ENCODE data around the gene GDF9.

Gene GDF9

GRCh38 chr5:132866342-132867045, at the start of gene GDF9, which contains the start of gene UQCRQ:
TSS of gene GDF9 (minus strand) at chr5:132866469. CDS start at chr5:132864533, 1,936 bp downstream.
TSS of gene UQCRQ (plus strand) at chr5:132866642. CDS start at chr5:132866882, 240 bp downstream.
- in situ Hi-C loops (cut with HindIII; ENCODE audit: low sequenced_read_pairs) = loop anchor here (5.0 to 25.0 kb wide), 2 partner anchors 44 to 479 kb away; no protein-coding TSS in a partner anchor

- in situ Hi-C loops (cut with HindIII; ENCODE audit: low sequenced_read_pairs) = no loop called here
These were observed 49.4 kb upstream of the GDF9 start for GRCh38 chr5:132915681-132916080.

- in situ Hi-C loops (cut with HindIII; ENCODE audit: low sequenced_read_pairs) = no loop called here
These were observed 43.4 kb upstream of the GDF9 start for GRCh38 chr5:132909702-132910101.

GRCh38 chr5:132907161-132907560, 40.9 kb upstream of the GDF9 start:
- in situ Hi-C loops (cut with HindIII; ENCODE audit: low sequenced_read_pairs) = no loop called here

- in situ Hi-C loops (cut with HindIII; ENCODE audit: low sequenced_read_pairs) = no loop called here
These were observed 39.7 kb upstream of the GDF9 start for GRCh38 chr5:132905938-132906337.

- in situ Hi-C loops (cut with HindIII; ENCODE audit: low sequenced_read_pairs) = no loop called here
These were observed 35.5 kb upstream of the GDF9 start for GRCh38 chr5:132901730-132902129.

- in situ Hi-C loops (cut with HindIII; ENCODE audit: low sequenced_read_pairs) = no loop called here
These were observed 34.8 kb upstream of the GDF9 start for GRCh38 chr5:132901036-132901435.

GRCh38 chr5:132898094-132898493, 31.8 kb upstream of the GDF9 start:
- in situ Hi-C loops (cut with HindIII; ENCODE audit: low sequenced_read_pairs) = no loop called here

- in situ Hi-C loops (cut with HindIII; ENCODE audit: low sequenced_read_pairs) = no loop called here
These were observed 30.4 kb upstream of the GDF9 start for GRCh38 chr5:132896685-132897084.

GRCh38 chr5:132895719-132896305, 29.5 kb upstream of the GDF9 start:
- in situ Hi-C loops (cut with HindIII; ENCODE audit: low sequenced_read_pairs) = no loop called here

GRCh38 chr5:132890817-132891216, 24.5 kb upstream of the GDF9 start:
- in situ Hi-C loops (cut with HindIII; ENCODE audit: low sequenced_read_pairs) = no loop called here

- in situ Hi-C loops (cut with HindIII; ENCODE audit: low sequenced_read_pairs) = no loop called here
These were observed 23.2 kb upstream of the GDF9 start for GRCh38 chr5:132889501-132889900.

GRCh38 chr5:132887283-132887682, 21.0 kb upstream of the GDF9 start:
- in situ Hi-C loops (cut with HindIII; ENCODE audit: low sequenced_read_pairs) = no loop called here

- in situ Hi-C loops (cut with HindIII; ENCODE audit: low sequenced_read_pairs) = no loop called here
These were observed 20.0 kb upstream of the GDF9 start for GRCh38 chr5:132886064-132886823.

GRCh38 chr5:132884548-132884947, 18.3 kb upstream of the GDF9 start:
- in situ Hi-C loops (cut with HindIII; ENCODE audit: low sequenced_read_pairs) = no loop called here

GRCh38 chr5:132883261-132883834, 17.1 kb upstream of the GDF9 start:
- in situ Hi-C loops (cut with HindIII; ENCODE audit: low sequenced_read_pairs) = no loop called here

GRCh38 chr5:132877938-132878337, 11.7 kb upstream of the GDF9 start:
- in situ Hi-C loops (cut with HindIII; ENCODE audit: low sequenced_read_pairs) = no loop called here

- in situ Hi-C loops (cut with HindIII; ENCODE audit: low sequenced_read_pairs) = no loop called here
These were observed 11.2 kb upstream of the GDF9 start for GRCh38 chr5:132877466-132877865.

- in situ Hi-C loops (cut with HindIII; ENCODE audit: low sequenced_read_pairs) = no loop called here
These were observed 9.9 kb upstream of the GDF9 start for GRCh38 chr5:132876020-132876759.

- in situ Hi-C loops (cut with HindIII; ENCODE audit: low sequenced_read_pairs) = loop anchor here (25.0 kb wide), 1 partner anchor 487 kb away; no protein-coding TSS in a partner anchor
These were observed 7.6 kb upstream of the GDF9 start for GRCh38 chr5:132873930-132874271.
